GM23338 (cell line): Measurements from ENCODE around the gene MMD. TPM values are rescaled to one million over a fixed set of nuclear protein-coding genes. Genes with fewer than 3 reads are reported as not detected.

Experiments
- ATAC-seq: fragments of 200-7000 bp; cut with Tn5 transposase; 3 replicates; pipeline ENCODE4 v1.9.1; 2020
- DNase-seq: peaks from one replicate; pipeline ENCODE4 v3.0.0-alpha.2; 2015; ENCODE audit warnings: low spot score
- H2AFZ ChIP-seq: fragments of 200-600 bp; sonication (generic); 2 replicates; pipeline ENCODE4 v1.8.0; 2016; ENCODE audit warnings: antibody characterized with exemption, mild to moderate bottlenecking, moderate library complexity
- H3F3A ChIP-seq: fragments of 200-600 bp; sonication (generic); replicated peaks from 2 replicates; pipeline ENCODE4 v1.8.0; 2017; ENCODE audit warnings: antibody characterized with exemption, mixed run types, low read depth
- H3K27ac ChIP-seq: fragments of 200-600 bp; sonication (generic); 2 replicates; pipeline ENCODE4 v1.6.1; 2016; ENCODE audit warnings: low read depth
- H3K27me3 ChIP-seq: fragments of 200-600 bp; sonication (generic); 2 replicates; pipeline ENCODE4 v1.8.0; 2016; ENCODE audit warnings: mild to moderate bottlenecking, mixed run types, moderate library complexity; ENCODE audit not compliant: insufficient read depth
- H3K36me3 ChIP-seq: fragments of 200-600 bp; sonication (generic); 2 replicates; pipeline ENCODE4 v1.8.0; 2016; ENCODE audit warnings: mild to moderate bottlenecking; ENCODE audit not compliant: insufficient read depth
- H3K4me1 ChIP-seq: fragments of 200-600 bp; sonication (generic); 2 replicates; pipeline ENCODE4 v1.8.0; 2016; ENCODE audit warnings: mild to moderate bottlenecking, moderate library complexity; ENCODE audit not compliant: insufficient read depth
- H3K4me2 ChIP-seq: fragments of 200-600 bp; sonication (generic); 2 replicates; pipeline ENCODE4 v1.7.1; 2017; ENCODE audit warnings: mixed run types
- H3K4me3 ChIP-seq: fragments of 200-600 bp; sonication (generic); 2 replicates; pipeline ENCODE4 v1.6.1; 2016; ENCODE audit warnings: mixed run types
- H3K79me2 ChIP-seq: fragments of 200-600 bp; sonication (generic); replicated peaks from 2 replicates; pipeline ENCODE4 v1.8.0; 2017; ENCODE audit warnings: mild to moderate bottlenecking; ENCODE audit not compliant: insufficient read depth
- H3K9me2 ChIP-seq: fragments of 200-600 bp; sonication (generic); 2 replicates; pipeline ENCODE4 v1.8.0; 2017; ENCODE audit not compliant: insufficient read depth
- H4K20me1 ChIP-seq: fragments of 200-600 bp; sonication (generic); replicated peaks from 2 replicates; pipeline ENCODE4 v1.8.0; 2017; ENCODE audit warnings: mild to moderate bottlenecking; ENCODE audit not compliant: insufficient read depth
- H3K27ac Mint-ChIP-seq: 2 replicates; pipeline ENCODE4 v1.8.0; 2020; ENCODE audit warnings: inconsistent platforms, mild to moderate bottlenecking, moderate library complexity, mixed read lengths
- H3K27me3 Mint-ChIP-seq: 3 replicates; pipeline ENCODE4 v1.8.0; 2022; ENCODE audit warnings: low read depth, mild to moderate bottlenecking, moderate library complexity, mixed read lengths, inconsistent platforms; ENCODE audit not compliant: insufficient read depth, poor library complexity
- H3K36me3 Mint-ChIP-seq: 3 replicates; pipeline ENCODE4 v1.8.0; 2021; ENCODE audit warnings: low read depth, mild to moderate bottlenecking, inconsistent platforms, moderate library complexity, mixed read lengths
- H3K4me1 Mint-ChIP-seq: 3 replicates; pipeline ENCODE4 v1.8.0; 2020; ENCODE audit warnings: mild to moderate bottlenecking, inconsistent platforms, mixed read lengths
- H3K4me3 Mint-ChIP-seq: 3 replicates; pipeline ENCODE4 v1.8.0; 2021; ENCODE audit warnings: moderate library complexity, mild to moderate bottlenecking, inconsistent platforms, mixed read lengths
- H3K9me3 Mint-ChIP-seq: 3 replicates; pipeline ENCODE4 v1.8.0; 2020; ENCODE audit warnings: moderate library complexity, mild to moderate bottlenecking, inconsistent platforms, mixed read lengths
- CREB1 ChIP-seq: fragments of 250-450 bp; sonication (Bioruptor Pico); IDR thresholded peaks from 2 replicates; pipeline ENCODE4 v1.5.0; 2020; ENCODE audit warnings: low read depth, mild to moderate bottlenecking, moderate library complexity
- EZH2 ChIP-seq: fragments of 200-600 bp; sonication (generic); IDR thresholded peaks from one replicate; pipeline ENCODE4 v1.8.0; 2017; ENCODE audit warnings: antibody characterized with exemption, mild to moderate bottlenecking, low read depth; ENCODE audit not compliant: unreplicated experiment
- EZH2phosphoT487 ChIP-seq: fragments of 200-600 bp; sonication (generic); IDR thresholded peaks from one replicate; pipeline ENCODE4 v1.8.1; 2018; ENCODE audit warnings: antibody characterized with exemption; ENCODE audit not compliant: unreplicated experiment
- JUNB ChIP-seq: IDR thresholded peaks from one replicate; pipeline ENCODE4 v1.6.1; 2016; ENCODE audit warnings: antibody characterized with exemption; ENCODE audit not compliant: unreplicated experiment
- NANOG ChIP-seq: IDR thresholded peaks from 2 replicates; pipeline ENCODE4 v1.6.1; 2016; ENCODE audit warnings: antibody characterized with exemption, borderline replicate concordance
- POLR2AphosphoS5 ChIP-seq: IDR thresholded peaks from 2 replicates; pipeline ENCODE4 v1.6.1; 2016; ENCODE audit warnings: antibody characterized with exemption, low read depth
- STAT1 ChIP-seq: IDR thresholded peaks from one replicate; pipeline ENCODE4 v1.6.1; 2016; ENCODE audit warnings: antibody characterized with exemption; ENCODE audit not compliant: unreplicated experiment
- ZNF114 ChIP-seq: fragments of 250-450 bp; sonication (Bioruptor Pico); IDR thresholded peaks from 2 replicates; pipeline ENCODE4 v1.5.0; 2020; ENCODE audit warnings: mild to moderate bottlenecking, moderate library complexity
- ZNF331 ChIP-seq: fragments of 250-450 bp; sonication (Bioruptor Pico); IDR thresholded peaks from 2 replicates; pipeline ENCODE4 v1.5.0; 2020; ENCODE audit warnings: low read depth, mild to moderate bottlenecking, moderate library complexity
- polyA plus RNA-seq: library from polyadenylated mRNA; unstranded; fragments of >200 nt; fragmentation: Nextera tagmentation; extraction: Ambion mirVana; gene quantifications from 2 replicates; pipeline ENCODE4 v1.2.1, GENCODE V29; 2016
- total RNA-seq: library from RNA; depleted of rRNA; stranded (reverse); fragments of >200 nt; shearing (Covaris generic); gene quantifications from 2 replicates; pipeline ENCODE4 v1.2.3, GENCODE V29; 2014
- TF ChIP-seq, protein P1 (sequence below), 2 experiments: fragments of 200-600 bp in 1 of 2; sonication (generic) in 1 of 2; conservative IDR thresholded peaks; 2 replicates each; pipeline versions ENCODE4 v1.5.1 to v1.6.1; 2016 to 2017; ENCODE audit warnings: antibody characterized with exemption in 2 of 2, low read depth in 2 of 2, mild to moderate bottlenecking in 2 of 2, moderate library complexity in 1 of 2
- TF ChIP-seq, protein P2 (sequence below): IDR thresholded peaks from one replicate; pipeline ENCODE4 v1.6.1; 2018; ENCODE audit warnings: antibody characterized with exemption; ENCODE audit not compliant: unreplicated experiment
- TF ChIP-seq, protein P3 (sequence below): IDR thresholded peaks from 2 replicates; pipeline ENCODE4 v1.6.1; 2016; ENCODE audit warnings: antibody characterized with exemption
- TF ChIP-seq, protein P4 (sequence below): fragments of 250-450 bp; sonication (Bioruptor Pico); IDR thresholded peaks from 2 replicates; pipeline ENCODE4 v1.5.0; 2020; ENCODE audit warnings: mild to moderate bottlenecking, moderate library complexity

Gene MMD
- total and polyA plus RNA-seq, 2 experiments from 2014 or later: 46.4 to 47.0 TPM

DNA sequence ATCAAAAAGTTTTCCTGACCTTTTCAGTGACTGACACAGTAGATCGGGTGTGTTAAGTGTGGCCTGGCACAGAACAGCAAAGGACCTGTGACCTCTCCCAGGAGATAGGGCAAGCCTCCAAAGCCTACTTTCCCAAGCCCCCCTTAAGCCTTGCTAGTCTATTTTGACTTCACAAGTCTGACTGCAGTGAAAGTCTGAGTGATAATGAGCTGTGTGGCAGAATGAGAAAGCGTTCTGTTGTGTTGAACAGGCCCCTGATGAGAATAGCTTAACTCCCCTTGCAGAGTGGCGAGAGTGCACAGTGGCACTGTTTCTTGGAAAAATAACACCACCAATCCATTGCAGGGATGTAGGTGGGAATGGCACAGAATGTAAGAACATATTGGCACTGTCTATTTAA is 32.8 kb downstream of the MMD start:
- H3K27ac ChIP-seq: peak overlapping the region; percentile 45; the same call in 1 of the 2 replicates
- ATAC-seq (no peak), DNase-seq (no peak)
- H3K4me1 Mint-ChIP-seq: no peaks in the 10 kb centered on the region
- no peaks in the 10 kb centered on the region for H3F3A ChIP-seq
- H3K9me2 ChIP-seq: no peaks in the 10 kb centered on the region
- H3K4me3 ChIP-seq: no peak overlapping the region
- H2AFZ ChIP-seq: no peak overlapping the region; the same call in 1 of the 2 replicates
- H3K9me3 Mint-ChIP-seq: no peaks in the 10 kb centered on the region
- peaks cover 4% of the 10 kb centered on the region for H3K27me3 Mint-ChIP-seq
- H4K20me1 ChIP-seq: no peaks in the 10 kb centered on the region
- H3K79me2 ChIP-seq: no peaks in the 10 kb centered on the region
- no peak overlapping the region for H3K4me3 Mint-ChIP-seq
- TF ChIP-seq, protein P1, sequence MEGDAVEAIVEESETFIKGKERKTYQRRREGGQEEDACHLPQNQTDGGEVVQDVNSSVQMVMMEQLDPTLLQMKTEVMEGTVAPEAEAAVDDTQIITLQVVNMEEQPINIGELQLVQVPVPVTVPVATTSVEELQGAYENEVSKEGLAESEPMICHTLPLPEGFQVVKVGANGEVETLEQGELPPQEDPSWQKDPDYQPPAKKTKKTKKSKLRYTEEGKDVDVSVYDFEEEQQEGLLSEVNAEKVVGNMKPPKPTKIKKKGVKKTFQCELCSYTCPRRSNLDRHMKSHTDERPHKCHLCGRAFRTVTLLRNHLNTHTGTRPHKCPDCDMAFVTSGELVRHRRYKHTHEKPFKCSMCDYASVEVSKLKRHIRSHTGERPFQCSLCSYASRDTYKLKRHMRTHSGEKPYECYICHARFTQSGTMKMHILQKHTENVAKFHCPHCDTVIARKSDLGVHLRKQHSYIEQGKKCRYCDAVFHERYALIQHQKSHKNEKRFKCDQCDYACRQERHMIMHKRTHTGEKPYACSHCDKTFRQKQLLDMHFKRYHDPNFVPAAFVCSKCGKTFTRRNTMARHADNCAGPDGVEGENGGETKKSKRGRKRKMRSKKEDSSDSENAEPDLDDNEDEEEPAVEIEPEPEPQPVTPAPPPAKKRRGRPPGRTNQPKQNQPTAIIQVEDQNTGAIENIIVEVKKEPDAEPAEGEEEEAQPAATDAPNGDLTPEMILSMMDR (conservative IDR thresholded peaks at IDR 0.05; ENCODE audit: low read depth in 2 of 2): no peak
- TF ChIP-seq ZNF114 (CRISPR knock-in tag) (no peak), EZH2 (no peak), STAT1 (no peak), ZNF331 (CRISPR knock-in tag) (no peak), CREB1 (no peak), POLR2AphosphoS5 (no peak), JUNB (no peak), EZH2phosphoT487 (no peak), NANOG (no peak)
- TF ChIP-seq, protein P2, sequence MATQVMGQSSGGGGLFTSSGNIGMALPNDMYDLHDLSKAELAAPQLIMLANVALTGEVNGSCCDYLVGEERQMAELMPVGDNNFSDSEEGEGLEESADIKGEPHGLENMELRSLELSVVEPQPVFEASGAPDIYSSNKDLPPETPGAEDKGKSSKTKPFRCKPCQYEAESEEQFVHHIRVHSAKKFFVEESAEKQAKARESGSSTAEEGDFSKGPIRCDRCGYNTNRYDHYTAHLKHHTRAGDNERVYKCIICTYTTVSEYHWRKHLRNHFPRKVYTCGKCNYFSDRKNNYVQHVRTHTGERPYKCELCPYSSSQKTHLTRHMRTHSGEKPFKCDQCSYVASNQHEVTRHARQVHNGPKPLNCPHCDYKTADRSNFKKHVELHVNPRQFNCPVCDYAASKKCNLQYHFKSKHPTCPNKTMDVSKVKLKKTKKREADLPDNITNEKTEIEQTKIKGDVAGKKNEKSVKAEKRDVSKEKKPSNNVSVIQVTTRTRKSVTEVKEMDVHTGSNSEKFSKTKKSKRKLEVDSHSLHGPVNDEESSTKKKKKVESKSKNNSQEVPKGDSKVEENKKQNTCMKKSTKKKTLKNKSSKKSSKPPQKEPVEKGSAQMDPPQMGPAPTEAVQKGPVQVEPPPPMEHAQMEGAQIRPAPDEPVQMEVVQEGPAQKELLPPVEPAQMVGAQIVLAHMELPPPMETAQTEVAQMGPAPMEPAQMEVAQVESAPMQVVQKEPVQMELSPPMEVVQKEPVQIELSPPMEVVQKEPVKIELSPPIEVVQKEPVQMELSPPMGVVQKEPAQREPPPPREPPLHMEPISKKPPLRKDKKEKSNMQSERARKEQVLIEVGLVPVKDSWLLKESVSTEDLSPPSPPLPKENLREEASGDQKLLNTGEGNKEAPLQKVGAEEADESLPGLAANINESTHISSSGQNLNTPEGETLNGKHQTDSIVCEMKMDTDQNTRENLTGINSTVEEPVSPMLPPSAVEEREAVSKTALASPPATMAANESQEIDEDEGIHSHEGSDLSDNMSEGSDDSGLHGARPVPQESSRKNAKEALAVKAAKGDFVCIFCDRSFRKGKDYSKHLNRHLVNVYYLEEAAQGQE: no peak
- TF ChIP-seq, protein P3, sequence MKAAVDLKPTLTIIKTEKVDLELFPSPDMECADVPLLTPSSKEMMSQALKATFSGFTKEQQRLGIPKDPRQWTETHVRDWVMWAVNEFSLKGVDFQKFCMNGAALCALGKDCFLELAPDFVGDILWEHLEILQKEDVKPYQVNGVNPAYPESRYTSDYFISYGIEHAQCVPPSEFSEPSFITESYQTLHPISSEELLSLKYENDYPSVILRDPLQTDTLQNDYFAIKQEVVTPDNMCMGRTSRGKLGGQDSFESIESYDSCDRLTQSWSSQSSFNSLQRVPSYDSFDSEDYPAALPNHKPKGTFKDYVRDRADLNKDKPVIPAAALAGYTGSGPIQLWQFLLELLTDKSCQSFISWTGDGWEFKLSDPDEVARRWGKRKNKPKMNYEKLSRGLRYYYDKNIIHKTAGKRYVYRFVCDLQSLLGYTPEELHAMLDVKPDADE: no peak
- TF ChIP-seq, protein P4, sequence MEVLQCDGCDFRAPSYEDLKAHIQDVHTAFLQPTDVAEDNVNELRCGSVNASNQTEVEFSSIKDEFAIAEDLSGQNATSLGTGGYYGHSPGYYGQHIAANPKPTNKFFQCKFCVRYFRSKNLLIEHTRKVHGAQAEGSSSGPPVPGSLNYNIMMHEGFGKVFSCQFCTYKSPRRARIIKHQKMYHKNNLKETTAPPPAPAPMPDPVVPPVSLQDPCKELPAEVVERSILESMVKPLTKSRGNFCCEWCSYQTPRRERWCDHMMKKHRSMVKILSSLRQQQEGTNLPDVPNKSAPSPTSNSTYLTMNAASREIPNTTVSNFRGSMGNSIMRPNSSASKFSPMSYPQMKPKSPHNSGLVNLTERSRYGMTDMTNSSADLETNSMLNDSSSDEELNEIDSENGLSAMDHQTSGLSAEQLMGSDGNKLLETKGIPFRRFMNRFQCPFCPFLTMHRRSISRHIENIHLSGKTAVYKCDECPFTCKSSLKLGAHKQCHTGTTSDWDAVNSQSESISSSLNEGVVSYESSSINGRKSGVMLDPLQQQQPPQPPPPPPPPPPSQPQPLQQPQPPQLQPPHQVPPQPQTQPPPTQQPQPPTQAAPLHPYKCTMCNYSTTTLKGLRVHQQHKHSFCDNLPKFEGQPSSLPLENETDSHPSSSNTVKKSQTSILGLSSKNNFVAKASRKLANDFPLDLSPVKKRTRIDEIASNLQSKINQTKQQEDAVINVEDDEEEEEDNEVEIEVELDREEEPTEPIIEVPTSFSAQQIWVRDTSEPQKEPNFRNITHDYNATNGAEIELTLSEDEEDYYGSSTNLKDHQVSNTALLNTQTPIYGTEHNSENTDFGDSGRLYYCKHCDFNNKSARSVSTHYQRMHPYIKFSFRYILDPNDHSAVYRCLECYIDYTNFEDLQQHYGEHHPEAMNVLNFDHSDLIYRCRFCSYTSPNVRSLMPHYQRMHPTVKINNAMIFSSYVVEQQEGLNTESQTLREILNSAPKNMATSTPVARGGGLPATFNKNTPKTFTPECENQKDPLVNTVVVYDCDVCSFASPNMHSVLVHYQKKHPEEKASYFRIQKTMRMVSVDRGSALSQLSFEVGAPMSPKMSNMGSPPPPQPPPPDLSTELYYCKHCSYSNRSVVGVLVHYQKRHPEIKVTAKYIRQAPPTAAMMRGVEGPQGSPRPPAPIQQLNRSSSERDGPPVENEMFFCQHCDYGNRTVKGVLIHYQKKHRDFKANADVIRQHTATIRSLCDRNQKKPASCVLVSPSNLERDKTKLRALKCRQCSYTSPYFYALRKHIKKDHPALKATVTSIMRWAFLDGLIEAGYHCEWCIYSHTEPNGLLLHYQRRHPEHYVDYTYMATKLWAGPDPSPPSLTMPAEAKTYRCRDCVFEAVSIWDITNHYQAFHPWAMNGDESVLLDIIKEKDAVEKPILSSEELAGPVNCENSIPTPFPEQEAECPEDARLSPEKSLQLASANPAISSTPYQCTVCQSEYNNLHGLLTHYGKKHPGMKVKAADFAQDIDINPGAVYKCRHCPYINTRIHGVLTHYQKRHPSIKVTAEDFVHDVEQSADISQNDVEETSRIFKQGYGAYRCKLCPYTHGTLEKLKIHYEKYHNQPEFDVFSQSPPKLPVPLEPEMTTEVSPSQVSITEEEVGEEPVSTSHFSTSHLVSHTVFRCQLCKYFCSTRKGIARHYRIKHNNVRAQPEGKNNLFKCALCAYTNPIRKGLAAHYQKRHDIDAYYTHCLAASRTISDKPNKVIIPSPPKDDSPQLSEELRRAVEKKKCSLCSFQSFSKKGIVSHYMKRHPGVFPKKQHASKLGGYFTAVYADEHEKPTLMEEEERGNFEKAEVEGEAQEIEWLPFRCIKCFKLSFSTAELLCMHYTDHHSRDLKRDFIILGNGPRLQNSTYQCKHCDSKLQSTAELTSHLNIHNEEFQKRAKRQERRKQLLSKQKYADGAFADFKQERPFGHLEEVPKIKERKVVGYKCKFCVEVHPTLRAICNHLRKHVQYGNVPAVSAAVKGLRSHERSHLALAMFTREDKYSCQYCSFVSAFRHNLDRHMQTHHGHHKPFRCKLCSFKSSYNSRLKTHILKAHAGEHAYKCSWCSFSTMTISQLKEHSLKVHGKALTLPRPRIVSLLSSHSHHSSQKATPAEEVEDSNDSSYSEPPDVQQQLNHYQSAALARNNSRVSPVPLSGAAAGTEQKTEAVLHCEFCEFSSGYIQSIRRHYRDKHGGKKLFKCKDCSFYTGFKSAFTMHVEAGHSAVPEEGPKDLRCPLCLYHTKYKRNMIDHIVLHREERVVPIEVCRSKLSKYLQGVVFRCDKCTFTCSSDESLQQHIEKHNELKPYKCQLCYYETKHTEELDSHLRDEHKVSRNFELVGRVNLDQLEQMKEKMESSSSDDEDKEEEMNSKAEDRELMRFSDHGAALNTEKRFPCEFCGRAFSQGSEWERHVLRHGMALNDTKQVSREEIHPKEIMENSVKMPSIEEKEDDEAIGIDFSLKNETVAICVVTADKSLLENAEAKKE: no peak
- H3K36me3 ChIP-seq: peaks cover 6% of the 10 kb centered on the region
- H3K27me3 ChIP-seq: no peaks in the 10 kb centered on the region
- H3K36me3 Mint-ChIP-seq: peaks cover 5% of the 10 kb centered on the region; the same call in 2 of the 3 replicates
- H3K27ac Mint-ChIP-seq: no peak overlapping the region
- no peaks in the 10 kb centered on the region for H3K4me1 ChIP-seq
- no peak overlapping the region for H3K4me2 ChIP-seq
